WI38 (cell line): ENCODE results near the gene UGT2B10.
"Not testable (repeated sequence)": the region's sequence is repeated elsewhere in the genome, so short reads cannot be mapped to it uniquely, and the experiment has no call there.

ENCODE experiments used
- H3K4me3 ChIP-seq: 2 replicates; pipeline ENCODE4 v1.5.1; 2011; ENCODE audit warnings: low read depth, mild to moderate bottlenecking, control low read depth, low read length
- TF ChIP-seq, protein P1 (sequence below): IDR thresholded peaks from 2 replicates; pipeline ENCODE4 v1.5.1; 2012; ENCODE audit warnings: low read depth, mild to moderate bottlenecking, control low read depth, low read length

The UGT2B10 gene

DNA sequence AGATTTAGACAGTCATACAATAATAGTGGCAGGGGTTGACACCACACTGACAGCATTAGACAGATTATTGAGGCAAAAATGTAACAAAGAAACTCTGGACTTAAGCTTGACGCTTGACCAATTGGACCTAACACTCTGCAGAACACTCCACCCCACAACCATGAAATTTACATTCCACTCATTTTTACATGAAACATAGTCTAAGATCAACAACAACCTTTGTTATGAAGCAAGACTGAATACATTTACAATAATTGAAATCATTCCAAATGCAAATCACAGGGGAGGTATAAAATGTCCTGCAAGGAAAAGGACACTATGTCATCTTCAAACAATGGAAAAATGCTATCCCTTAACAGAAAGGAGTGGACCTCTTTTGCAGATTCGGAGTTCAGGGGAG is 4.9 kb upstream of the UGT2B10 start:
- no peak overlapping the region for H3K4me3 ChIP-seq
- TF ChIP-seq, protein P1, sequence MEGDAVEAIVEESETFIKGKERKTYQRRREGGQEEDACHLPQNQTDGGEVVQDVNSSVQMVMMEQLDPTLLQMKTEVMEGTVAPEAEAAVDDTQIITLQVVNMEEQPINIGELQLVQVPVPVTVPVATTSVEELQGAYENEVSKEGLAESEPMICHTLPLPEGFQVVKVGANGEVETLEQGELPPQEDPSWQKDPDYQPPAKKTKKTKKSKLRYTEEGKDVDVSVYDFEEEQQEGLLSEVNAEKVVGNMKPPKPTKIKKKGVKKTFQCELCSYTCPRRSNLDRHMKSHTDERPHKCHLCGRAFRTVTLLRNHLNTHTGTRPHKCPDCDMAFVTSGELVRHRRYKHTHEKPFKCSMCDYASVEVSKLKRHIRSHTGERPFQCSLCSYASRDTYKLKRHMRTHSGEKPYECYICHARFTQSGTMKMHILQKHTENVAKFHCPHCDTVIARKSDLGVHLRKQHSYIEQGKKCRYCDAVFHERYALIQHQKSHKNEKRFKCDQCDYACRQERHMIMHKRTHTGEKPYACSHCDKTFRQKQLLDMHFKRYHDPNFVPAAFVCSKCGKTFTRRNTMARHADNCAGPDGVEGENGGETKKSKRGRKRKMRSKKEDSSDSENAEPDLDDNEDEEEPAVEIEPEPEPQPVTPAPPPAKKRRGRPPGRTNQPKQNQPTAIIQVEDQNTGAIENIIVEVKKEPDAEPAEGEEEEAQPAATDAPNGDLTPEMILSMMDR, result no peak

DNA sequence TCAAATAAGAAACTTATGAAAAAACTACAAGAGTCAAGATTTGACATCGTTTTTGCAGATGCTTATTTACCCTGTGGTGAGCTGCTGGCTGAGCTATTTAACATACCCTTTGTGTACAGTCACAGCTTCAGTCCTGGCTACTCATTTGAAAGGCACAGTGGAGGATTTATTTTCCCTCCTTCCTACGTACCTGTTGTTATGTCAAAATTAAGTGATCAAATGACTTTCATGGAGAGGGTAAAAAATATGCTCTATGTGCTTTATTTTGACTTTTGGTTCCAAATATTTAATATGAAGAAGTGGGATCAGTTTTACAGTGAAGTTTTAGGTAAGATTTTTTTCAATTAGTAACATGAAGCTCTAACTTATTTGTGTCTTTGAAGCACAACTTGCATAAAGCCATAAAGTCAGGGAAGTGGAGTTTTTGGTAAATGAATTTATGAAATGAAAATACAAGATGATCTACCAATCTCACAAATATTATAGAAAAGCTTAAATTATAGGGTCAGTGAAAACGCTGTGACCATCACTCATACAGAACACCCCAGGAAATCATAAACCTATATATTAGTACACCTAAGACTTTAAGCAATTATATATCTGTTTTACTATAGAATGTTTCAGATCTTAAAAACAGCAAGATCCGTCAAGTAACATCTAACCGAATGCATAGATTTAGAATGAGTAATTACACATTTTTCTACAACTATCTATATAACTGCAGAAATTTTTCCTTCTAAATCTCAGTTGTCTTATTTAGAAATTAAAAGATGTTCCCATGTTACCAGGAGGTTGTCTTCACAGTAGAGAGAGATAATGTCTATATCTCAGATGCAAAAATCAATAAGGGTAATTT is 844 bp downstream of the UGT2B10 start:
- H3K4me3 ChIP-seq, result not testable (repeated sequence)

DNA sequence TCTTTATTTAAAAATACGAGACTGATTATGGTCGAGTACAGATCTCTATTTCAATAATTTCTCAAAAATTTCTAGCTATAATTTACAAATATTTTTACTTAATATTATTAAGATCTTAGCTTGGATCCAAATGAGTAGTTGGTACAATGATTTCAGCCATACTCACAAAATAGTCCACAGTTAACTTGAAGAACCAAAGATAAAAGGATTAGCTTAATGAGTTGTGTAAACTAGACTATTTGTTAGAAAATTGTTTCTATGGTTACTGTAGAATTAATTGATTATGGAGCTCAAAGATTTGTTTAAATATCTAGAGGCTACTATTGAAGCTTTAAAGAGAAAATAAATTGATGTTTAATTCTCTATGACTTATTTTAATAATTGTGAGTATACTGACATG is 1.6 kb downstream of the UGT2B10 start:
- no peak overlapping the region for H3K4me3 ChIP-seq
- TF ChIP-seq, protein P1, result no peak

DNA sequence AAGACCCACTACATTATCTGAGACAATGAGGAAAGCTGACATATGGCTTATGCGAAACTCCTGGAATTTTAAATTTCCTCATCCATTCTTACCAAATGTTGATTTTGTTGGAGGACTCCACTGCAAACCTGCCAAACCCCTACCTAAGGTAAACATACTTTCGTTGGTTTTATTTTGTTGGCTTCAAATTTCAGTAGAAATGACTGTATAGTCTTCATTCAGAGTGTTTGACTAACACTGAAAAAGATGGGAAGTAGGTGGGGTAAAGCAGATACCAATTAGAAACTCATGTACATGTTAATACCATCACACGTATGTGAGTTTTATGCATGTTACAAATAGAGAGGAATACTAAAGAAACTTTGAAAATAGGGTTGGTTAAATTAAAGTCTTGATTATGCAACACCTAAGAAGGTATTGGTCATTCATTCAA is 2.3 kb downstream of the UGT2B10 start:
- H3K4me3 ChIP-seq, result not testable (repeated sequence)

DNA sequence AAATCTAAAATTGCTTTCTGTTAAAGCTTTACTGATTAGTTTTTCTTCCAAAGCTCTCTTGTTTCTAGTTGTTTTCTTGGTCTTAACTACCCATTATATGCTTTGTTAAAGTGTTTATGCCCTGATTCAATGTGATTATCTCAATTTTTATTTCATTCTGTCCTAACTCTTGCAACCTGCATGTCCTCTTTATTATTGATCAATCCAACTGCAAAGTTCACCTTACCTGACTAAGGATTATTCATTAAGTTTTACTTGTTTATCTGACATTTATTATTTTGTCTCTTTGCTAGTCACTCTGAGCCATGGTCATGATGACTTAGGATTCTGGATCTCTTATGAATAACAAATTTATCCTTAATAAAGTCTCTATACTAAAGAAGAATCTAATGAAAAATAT is 15.8 kb downstream of the UGT2B10 start:
- no peak overlapping the region for H3K4me3 ChIP-seq
- TF ChIP-seq, protein P1, result no peak

DNA sequence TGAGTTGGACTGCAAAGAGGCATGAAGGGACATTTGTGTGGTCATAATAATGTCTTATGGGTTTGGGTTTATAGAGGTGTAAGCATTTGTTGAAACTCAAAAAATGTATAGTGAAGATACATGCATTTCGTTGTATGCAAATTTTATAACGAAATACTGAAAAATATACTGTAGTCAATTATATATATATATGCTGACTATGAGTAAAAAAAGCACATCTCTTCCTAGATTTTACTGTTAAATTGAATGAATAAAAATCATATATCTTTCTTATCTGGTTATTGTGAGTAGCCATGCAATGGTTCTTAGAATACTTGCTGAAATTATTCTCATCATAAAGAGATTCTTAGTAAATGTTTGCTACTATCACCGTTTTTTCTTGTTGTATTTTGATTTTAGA is 34.5 kb downstream of the UGT2B10 start:
- TF ChIP-seq, protein P1, result no peak
- no peak overlapping the region for H3K4me3 ChIP-seq

DNA sequence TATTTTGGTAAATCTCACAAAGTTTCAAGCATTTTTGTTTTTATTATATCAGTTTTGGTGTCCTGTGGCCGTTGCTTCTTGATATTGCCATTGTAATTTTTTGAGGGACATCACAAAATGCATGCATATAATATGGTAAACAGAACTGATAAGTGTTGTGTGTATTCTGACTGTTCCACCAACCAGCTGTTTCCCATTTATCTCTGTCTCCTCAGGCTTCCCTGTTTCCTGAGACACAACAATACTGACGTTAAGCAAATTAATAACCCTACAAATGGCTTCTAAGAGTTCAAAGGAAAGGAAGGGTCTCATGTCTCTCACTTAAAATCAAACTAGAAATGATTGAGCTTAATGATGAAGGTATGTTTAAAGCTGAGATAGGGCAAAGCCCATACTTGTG is 40.0 kb downstream of the UGT2B10 start:
- TF ChIP-seq, protein P1, result no peak
- H3K4me3 ChIP-seq, result no peak overlapping the region

DNA sequence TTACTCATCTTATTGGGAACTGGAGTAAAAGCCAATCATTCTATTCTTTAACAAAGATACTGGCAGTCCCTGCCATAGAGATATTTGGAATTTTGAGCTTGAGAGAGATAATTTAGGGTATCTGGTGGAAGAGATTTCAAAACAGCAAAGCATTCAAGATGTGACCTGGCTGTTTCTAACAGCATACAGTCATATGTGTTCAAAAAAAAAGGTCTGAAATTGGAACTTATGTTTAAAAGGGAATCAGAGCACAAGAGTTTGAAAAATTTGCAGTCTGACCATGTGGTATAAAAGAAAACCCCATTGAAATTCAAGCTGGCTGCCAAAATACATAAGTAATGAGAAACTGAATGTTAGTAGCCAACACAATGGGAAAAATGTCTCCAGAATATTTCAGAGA is 42.2 kb downstream of the UGT2B10 start:
- no peak overlapping the region for H3K4me3 ChIP-seq
- TF ChIP-seq, protein P1, result no peak
